IMR-90 (cell line): ENCODE results near the gene MYOF. TPM values are rescaled to one million over a fixed set of nuclear protein-coding genes. Genes with fewer than 3 reads are reported as not detected.

Experiments
- ATAC-seq: fragments of 200-7000 bp; cut with Tn5 transposase; 2 replicates; pipeline ENCODE4 v1.9.1; 2020; ENCODE audit warnings: low read depth, mild to moderate bottlenecking, moderate library complexity
- BruUV-seq: library from RNA; stranded (reverse); fragments of 400-500 nt; replicated peaks from 2 replicates; lab custom pipeline; 2021; lab: Mats Ljungman, UMichigan
- CTCF ChIA-PET: fragments of 300-600 bp; formaldehyde crosslinking; extraction: SDS; loops from one replicate; lab custom pipeline; 2021; ENCODE audit warnings: antibody characterized with exemption; lab: Yijun Ruan, JAX
- POLR2A ChIA-PET: fragments of 300-600 bp; sonication (Branson Sonifier 250); formaldehyde crosslinking; loops from one replicate; lab custom pipeline; 2022; ENCODE audit warnings: antibody characterized with exemption; ENCODE audit not compliant: unreplicated experiment; lab: Charles Lee
- DNase-seq: peaks from one replicate; pipeline ENCODE4 v3.0.0; 2013
- H2AFZ ChIP-seq: replicated peaks from 2 replicates; pipeline ENCODE3; 2013; ENCODE audit warnings: low read length, mild to moderate bottlenecking; ENCODE audit not compliant: poor library complexity
- H2AK5ac ChIP-seq: 2 replicates; pipeline ENCODE4 v1.6.1; 2013; ENCODE audit warnings: low read depth, low read length, inconsistent platforms
- H2AK9ac ChIP-seq: replicated peaks from 2 replicates; pipeline ENCODE3; 2013; ENCODE audit warnings: mild to moderate bottlenecking, low read depth, low read length, moderate library complexity; ENCODE audit not compliant: poor library complexity
- H2BK120ac ChIP-seq: 2 replicates; pipeline ENCODE4 v1.6.1; 2013; ENCODE audit warnings: low read depth, low read length, inconsistent platforms
- H2BK15ac ChIP-seq: 3 replicates; pipeline ENCODE4 v1.6.1; 2013; ENCODE audit warnings: low read depth, low read length, inconsistent platforms
- H2BK20ac ChIP-seq: 2 replicates; pipeline ENCODE4 v1.6.1; 2013; ENCODE audit warnings: low read depth, mild to moderate bottlenecking, inconsistent platforms, low read length, moderate library complexity
- H2BK5ac ChIP-seq: 2 replicates; pipeline ENCODE4 v1.6.1; 2013; ENCODE audit warnings: mild to moderate bottlenecking, low read depth, low read length, inconsistent platforms; ENCODE audit not compliant: poor library complexity, severe bottlenecking
- H3K14ac ChIP-seq: replicated peaks from 2 replicates; pipeline ENCODE4 v1.6.1; 2013; ENCODE audit warnings: low read depth, low read length, inconsistent platforms
- H3K18ac ChIP-seq: 2 replicates; pipeline ENCODE4 v1.6.1; 2013; ENCODE audit warnings: low read depth, low read length, control low read depth
- H3K23ac ChIP-seq: 2 replicates; pipeline ENCODE4 v1.6.1; 2013; ENCODE audit warnings: low read depth, low read length, inconsistent platforms
- H3K27ac ChIP-seq: 2 replicates; pipeline ENCODE4 v1.5.1; 2013; ENCODE audit warnings: mild to moderate bottlenecking, control low read depth, low read length; ENCODE audit not compliant: insufficient read depth
- H3K27me3 ChIP-seq: 2 replicates; pipeline ENCODE4 v1.6.1; 2013; ENCODE audit warnings: low read length; ENCODE audit not compliant: control insufficient read depth, insufficient read depth
- H3K36me3 ChIP-seq: 2 replicates; pipeline ENCODE4 v1.6.1; 2013; ENCODE audit warnings: low read length, mixed read lengths; ENCODE audit not compliant: control insufficient read depth, insufficient read depth
- H3K4ac ChIP-seq: 2 replicates; pipeline ENCODE4 v1.6.1; 2013; ENCODE audit warnings: low read depth, low read length, inconsistent platforms
- H3K4me1 ChIP-seq: 2 replicates; pipeline ENCODE4 v1.6.1; 2013; ENCODE audit warnings: low read length, mixed read lengths; ENCODE audit not compliant: control insufficient read depth, insufficient read depth
- H3K4me2 ChIP-seq: 2 replicates; pipeline ENCODE4 v1.6.1; 2013; ENCODE audit warnings: low read depth, mild to moderate bottlenecking, control low read depth, low read length, moderate library complexity
- H3K4me3 ChIP-seq: 2 replicates; pipeline ENCODE4 v1.5.1; 2013; ENCODE audit warnings: low read depth, mild to moderate bottlenecking, control low read depth, low read length, moderate library complexity; ENCODE audit not compliant: insufficient read depth
- H3K56ac ChIP-seq: 2 replicates; pipeline ENCODE4 v1.6.1; 2013; ENCODE audit warnings: low read length, inconsistent platforms; ENCODE audit not compliant: insufficient read depth; ENCODE audit errors: extremely low read depth
- H3K79me1 ChIP-seq, 2 experiments: 2 replicates each; pipeline ENCODE4 v1.6.1; 2013; ENCODE audit warnings: low read length in 2 of 2, inconsistent platforms in 1 of 2, low read depth in 1 of 2
- H3K9ac ChIP-seq: 2 replicates; pipeline ENCODE4 v1.6.1; 2013; ENCODE audit warnings: low read depth, low read length, control low read depth
- H3K9me1 ChIP-seq: 2 replicates; pipeline ENCODE4 v1.6.1; 2013; ENCODE audit warnings: low read length, inconsistent platforms; ENCODE audit not compliant: insufficient read depth
- H3K9me3 ChIP-seq: 2 replicates; pipeline ENCODE4 v1.6.1; 2013; ENCODE audit warnings: low read length; ENCODE audit not compliant: control insufficient read depth, insufficient read depth
- H4K20me1 ChIP-seq: 2 replicates; pipeline ENCODE4 v1.6.1; 2013; ENCODE audit warnings: low read length, inconsistent platforms; ENCODE audit not compliant: insufficient read depth
- H4K5ac ChIP-seq: 2 replicates; pipeline ENCODE4 v1.6.1; 2013; ENCODE audit warnings: mild to moderate bottlenecking, low read depth, low read length, control low read depth
- H4K8ac ChIP-seq, 2 experiments: 2 replicates each; pipeline ENCODE4 v1.6.1; 2013; ENCODE audit warnings: low read depth in 2 of 2, low read length in 2 of 2, control low read depth in 1 of 2, inconsistent platforms in 1 of 2
- H4K91ac ChIP-seq: 2 replicates; pipeline ENCODE4 v1.6.1; 2013; ENCODE audit warnings: low read depth, low read length, inconsistent platforms; ENCODE audit not compliant: insufficient read depth
- FOS ChIP-seq: fragments of 150-350 bp; IDR thresholded peaks from 2 replicates; pipeline ENCODE4 v1.6.1; 2016; ENCODE audit warnings: low read depth, low read length
- RFX5 ChIP-seq: IDR thresholded peaks from 2 replicates; pipeline ENCODE4 v1.8.0; 2012; ENCODE audit warnings: low read depth, mild to moderate bottlenecking, low read length, moderate library complexity
- WGBS, 2 experiments: methylation state at CpG; one replicate each; pipeline versions ENCODE4 v1.1.5 to v1.1.7; 2013; ENCODE audit warnings: missing lambda C conversion rate in 2 of 2; ENCODE audit not compliant: insufficient read length in 1 of 2; ENCODE audit errors: extremely low coverage in 2 of 2; 5-methylcytosine and 5-hydroxymethylcytosine counted together
- dilution Hi-C: fragments of 300-500 bp; cut with HindIII; formaldehyde crosslinking; loops from one replicate; pipeline ENCODE4 v1.14.3; 2018; ENCODE audit warnings: low sequenced_read_pairs; ENCODE audit not compliant: unreplicated experiment
- in situ Hi-C: fragments of 300-500 bp; cut with MboI; formaldehyde crosslinking; loops from 3 replicates; pipeline ENCODE4 v1.14.3; 2019; ENCODE audit warnings: low sequenced_read_pairs, inconsistent platforms, mixed read lengths
- intact Hi-C: fragments of 100-400 bp; cut with micrococcal nuclease; formaldehyde crosslinking; loops from 2 replicates; pipeline ENCODE4 v1.10.0; 2022
- polyA plus RNA-seq, 3 experiments: library from polyadenylated mRNA; depleted of rRNA; stranded (reverse); fragments of >200 nt; gene quantifications; 2 replicates each; pipeline ENCODE4 v1.2.3, GENCODE V29; 2012; ENCODE audit warnings: low replicate concordance in 1 of 3
- total RNA-seq: library from RNA; depleted of rRNA; stranded (reverse); fragments of >200 nt; gene quantifications from 2 replicates; pipeline ENCODE4 v1.2.3, GENCODE V29; 2012

The MYOF gene
- total and polyA plus RNA-seq, 2 of the 4 experiments (the other 2 are of a cell fraction) = 221 to 281 TPM

DNA sequence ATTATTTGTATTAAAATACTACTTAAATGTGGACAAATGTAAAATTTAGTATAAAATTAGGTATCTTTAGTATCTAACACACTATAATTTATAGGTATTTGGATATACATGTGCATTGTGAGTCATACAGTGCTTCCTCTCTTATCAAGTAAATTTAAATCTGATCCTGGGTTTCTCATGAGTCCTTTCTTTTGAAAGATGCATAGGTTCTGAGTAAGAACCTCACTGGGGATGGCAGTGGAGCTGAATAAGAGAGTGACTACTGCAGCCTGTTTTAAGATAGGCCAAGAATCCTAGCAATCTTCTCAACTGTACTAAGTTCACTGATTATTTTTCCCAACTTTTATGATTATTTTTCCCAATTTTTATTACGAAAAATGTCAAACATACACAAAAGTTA lies 30.4 kb upstream of the MYOF start:
- Histone ChIP-seq H3K4ac (no peak overlapping the region), H3K9me1 (no peaks in the 10 kb centered on the region), H3K9ac (no peak overlapping the region), H3K56ac (no peak overlapping the region), H2BK120ac (no peak overlapping the region), H3K14ac (no peak overlapping the region), H2AFZ (no peak overlapping the region), H3K23ac (no peak overlapping the region), H3K9me3 (no peaks in the 10 kb centered on the region), H2BK15ac (no peak overlapping the region), H3K4me3 (no peak overlapping the region), H3K27ac (no peak overlapping the region), H3K18ac (no peak overlapping the region), H2AK9ac (no peak overlapping the region), H3K4me1 (peaks cover 5% of the 10 kb centered on the region), H2BK20ac (no peak overlapping the region), H4K8ac (no peak overlapping the region), H4K91ac (no peak overlapping the region), H3K36me3 (no peaks in the 10 kb centered on the region), H3K79me1 (peaks cover 4 to 8% of the 10 kb centered on the region in 2 experiments; a peak in 2 of 4 replicates), H2BK5ac (peak overlapping the region; percentile 56), H2AK5ac (no peak overlapping the region), H4K5ac (no peak overlapping the region), H4K20me1 (no peaks in the 10 kb centered on the region), H3K27me3 (no peaks in the 10 kb centered on the region), H3K4me2 (no peak overlapping the region)
- WGBS, 2 experiments = no CpG with 5 or more reads among the region's 1 CpG
- BruUV-seq = no TSS peak
- DNase-seq (peak; percentile 91), ATAC-seq (peak; percentile 83)
- CTCF ChIA-PET = interaction anchor here (0.6 to 1.0 kb wide), 2 partner anchors 8 to 408 kb away, joined by 3 read pairs; no protein-coding TSS in a partner anchor
- intact Hi-C loops (no loop called here), dilution Hi-C loops (no loop called here), in situ Hi-C loops (loop anchor here (10.0 to 25.0 kb wide), 2 partner anchors 428 to 625 kb away; no protein-coding TSS in a partner anchor)
- POLR2A ChIA-PET = no interaction called here
- TF ChIP-seq FOS (0 out of 2 replicates have a peak, but pooled peaks have one; percentile 37), RFX5 (no peak)
